HepG2 (cell line): Measurements from ENCODE around the gene ALDH16A1.

Experiments used
- MED1 ChIP-seq: sonication (generic); formaldehyde crosslinking; IDR thresholded peaks from 2 replicates; pipeline ENCODE4 v1.4.0; 2020; ENCODE audit warnings: missing genetic modification reagents
- SIN3B ChIP-seq: fragments of 150-350 bp; IDR thresholded peaks from 2 replicates; pipeline ENCODE4 v1.6.1; 2014; ENCODE audit warnings: low read length
- ZNF891 ChIP-seq: sonication (generic); formaldehyde crosslinking; IDR thresholded peaks from 2 replicates; pipeline ENCODE4 v1.5.0; 2020; ENCODE audit warnings: mild to moderate bottlenecking, missing genetic modification reagents
- TF ChIP-seq, protein P1 (sequence below): sonication (generic); formaldehyde crosslinking; IDR thresholded peaks from 2 replicates; pipeline ENCODE4 v1.5.0; 2020; ENCODE audit warnings: mild to moderate bottlenecking, missing genetic modification reagents, moderate library complexity

DNA sequence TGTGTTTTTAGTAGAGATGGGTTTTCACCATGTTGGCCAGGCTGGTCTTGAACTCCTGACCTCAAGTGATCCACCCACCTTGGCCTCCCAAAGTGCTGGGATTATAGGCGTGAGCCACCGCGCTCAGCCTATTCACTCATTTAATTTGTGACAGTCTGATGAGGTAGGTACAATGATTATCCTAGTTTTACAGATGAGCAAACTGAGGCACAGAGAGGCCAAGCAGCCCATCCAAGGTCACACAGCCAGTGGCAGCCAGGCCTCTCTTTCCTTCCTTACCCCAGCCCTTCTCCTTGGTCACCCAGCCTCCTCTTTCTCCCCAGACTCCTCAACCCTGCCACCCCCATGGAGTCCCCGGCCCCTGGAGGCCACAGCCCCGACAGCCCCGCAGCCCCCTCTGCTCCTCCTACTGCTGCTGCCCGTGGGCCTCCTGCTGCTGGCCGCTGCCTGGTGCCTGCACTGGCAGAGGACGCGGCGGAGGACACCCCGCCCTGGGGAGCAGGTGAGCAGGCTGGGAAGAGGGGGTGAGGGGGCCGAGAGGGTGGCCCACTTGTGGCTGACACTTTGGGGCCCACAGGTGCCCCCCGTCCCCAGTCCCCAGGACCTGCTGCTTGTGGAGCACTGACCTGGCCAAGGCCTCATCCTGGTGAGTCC, 27.1 kb downstream of the ALDH16A1 start:
- TF ChIP-seq MED1 (CRISPR knock-in tag) (no peak), ZNF891 (CRISPR knock-in tag) (no peak), SIN3B (no peak)
- TF ChIP-seq, protein P1, sequence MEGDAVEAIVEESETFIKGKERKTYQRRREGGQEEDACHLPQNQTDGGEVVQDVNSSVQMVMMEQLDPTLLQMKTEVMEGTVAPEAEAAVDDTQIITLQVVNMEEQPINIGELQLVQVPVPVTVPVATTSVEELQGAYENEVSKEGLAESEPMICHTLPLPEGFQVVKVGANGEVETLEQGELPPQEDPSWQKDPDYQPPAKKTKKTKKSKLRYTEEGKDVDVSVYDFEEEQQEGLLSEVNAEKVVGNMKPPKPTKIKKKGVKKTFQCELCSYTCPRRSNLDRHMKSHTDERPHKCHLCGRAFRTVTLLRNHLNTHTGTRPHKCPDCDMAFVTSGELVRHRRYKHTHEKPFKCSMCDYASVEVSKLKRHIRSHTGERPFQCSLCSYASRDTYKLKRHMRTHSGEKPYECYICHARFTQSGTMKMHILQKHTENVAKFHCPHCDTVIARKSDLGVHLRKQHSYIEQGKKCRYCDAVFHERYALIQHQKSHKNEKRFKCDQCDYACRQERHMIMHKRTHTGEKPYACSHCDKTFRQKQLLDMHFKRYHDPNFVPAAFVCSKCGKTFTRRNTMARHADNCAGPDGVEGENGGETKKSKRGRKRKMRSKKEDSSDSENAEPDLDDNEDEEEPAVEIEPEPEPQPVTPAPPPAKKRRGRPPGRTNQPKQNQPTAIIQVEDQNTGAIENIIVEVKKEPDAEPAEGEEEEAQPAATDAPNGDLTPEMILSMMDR (CRISPR knock-in tag) = no peak
